ENCODE measurements around the gene HOXC9.

DNA sequence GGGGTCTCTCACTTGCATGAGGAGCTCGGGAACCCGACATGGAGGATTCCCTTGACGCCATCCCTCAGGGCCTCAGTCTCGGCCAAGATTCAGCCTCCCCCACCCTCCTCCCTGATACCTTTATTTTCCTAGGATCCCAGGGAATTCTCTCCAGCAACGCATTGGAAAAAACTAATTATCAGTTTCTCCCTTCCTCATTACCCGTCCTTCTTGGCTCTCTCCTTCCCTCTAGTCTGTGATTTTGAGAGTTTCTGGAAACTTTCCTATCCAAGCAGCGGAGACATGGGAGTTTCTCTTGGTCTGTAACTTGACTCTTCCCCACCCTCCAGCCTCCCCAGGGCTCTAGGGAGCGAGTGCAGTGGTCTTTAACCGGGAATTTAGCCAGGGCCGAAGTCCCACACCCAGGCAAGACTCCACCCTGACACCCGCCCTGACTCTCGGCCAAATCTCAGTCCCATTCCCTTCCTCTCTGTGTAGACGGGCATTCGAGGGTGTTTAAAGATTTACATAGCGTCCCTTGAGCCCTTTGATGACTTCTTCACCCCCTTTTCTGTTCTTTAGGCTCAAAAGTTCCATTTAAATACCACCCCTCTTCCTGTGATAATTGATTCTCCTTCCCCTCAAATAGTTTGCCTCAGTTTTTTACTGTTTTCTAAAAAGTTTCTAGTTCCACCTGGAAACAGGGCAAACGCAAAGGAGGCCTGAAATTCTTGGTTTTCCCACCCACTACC is 39.6 kb downstream of the HOXC9 start:
- TF ChIP-seq, protein P1, sequence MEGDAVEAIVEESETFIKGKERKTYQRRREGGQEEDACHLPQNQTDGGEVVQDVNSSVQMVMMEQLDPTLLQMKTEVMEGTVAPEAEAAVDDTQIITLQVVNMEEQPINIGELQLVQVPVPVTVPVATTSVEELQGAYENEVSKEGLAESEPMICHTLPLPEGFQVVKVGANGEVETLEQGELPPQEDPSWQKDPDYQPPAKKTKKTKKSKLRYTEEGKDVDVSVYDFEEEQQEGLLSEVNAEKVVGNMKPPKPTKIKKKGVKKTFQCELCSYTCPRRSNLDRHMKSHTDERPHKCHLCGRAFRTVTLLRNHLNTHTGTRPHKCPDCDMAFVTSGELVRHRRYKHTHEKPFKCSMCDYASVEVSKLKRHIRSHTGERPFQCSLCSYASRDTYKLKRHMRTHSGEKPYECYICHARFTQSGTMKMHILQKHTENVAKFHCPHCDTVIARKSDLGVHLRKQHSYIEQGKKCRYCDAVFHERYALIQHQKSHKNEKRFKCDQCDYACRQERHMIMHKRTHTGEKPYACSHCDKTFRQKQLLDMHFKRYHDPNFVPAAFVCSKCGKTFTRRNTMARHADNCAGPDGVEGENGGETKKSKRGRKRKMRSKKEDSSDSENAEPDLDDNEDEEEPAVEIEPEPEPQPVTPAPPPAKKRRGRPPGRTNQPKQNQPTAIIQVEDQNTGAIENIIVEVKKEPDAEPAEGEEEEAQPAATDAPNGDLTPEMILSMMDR (IDR thresholded peaks at IDR 0.05): no peak
- TF ChIP-seq RCOR1 (IDR thresholded peaks at IDR 0.05; ENCODE audit: low read length) (no peak), EP300 (IDR thresholded peaks at IDR 0.05; ENCODE audit: borderline replicate concordance in 1 of 2, low read depth in 1 of 2, low read length in 1 of 2) (no peak), POLR2AphosphoS5 (IDR thresholded peaks at IDR 0.05; ENCODE audit: low read depth, low read length) (no peak)
- TF ChIP-seq, protein P2, sequence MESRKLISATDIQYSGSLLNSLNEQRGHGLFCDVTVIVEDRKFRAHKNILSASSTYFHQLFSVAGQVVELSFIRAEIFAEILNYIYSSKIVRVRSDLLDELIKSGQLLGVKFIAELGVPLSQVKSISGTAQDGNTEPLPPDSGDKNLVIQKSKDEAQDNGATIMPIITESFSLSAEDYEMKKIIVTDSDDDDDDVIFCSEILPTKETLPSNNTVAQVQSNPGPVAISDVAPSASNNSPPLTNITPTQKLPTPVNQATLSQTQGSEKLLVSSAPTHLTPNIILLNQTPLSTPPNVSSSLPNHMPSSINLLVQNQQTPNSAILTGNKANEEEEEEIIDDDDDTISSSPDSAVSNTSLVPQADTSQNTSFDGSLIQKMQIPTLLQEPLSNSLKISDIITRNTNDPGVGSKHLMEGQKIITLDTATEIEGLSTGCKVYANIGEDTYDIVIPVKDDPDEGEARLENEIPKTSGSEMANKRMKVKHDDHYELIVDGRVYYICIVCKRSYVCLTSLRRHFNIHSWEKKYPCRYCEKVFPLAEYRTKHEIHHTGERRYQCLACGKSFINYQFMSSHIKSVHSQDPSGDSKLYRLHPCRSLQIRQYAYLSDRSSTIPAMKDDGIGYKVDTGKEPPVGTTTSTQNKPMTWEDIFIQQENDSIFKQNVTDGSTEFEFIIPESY (IDR thresholded peaks at IDR 0.05; ENCODE audit: borderline replicate concordance, low read depth): no peak
- TF ChIP-seq, protein P3, sequence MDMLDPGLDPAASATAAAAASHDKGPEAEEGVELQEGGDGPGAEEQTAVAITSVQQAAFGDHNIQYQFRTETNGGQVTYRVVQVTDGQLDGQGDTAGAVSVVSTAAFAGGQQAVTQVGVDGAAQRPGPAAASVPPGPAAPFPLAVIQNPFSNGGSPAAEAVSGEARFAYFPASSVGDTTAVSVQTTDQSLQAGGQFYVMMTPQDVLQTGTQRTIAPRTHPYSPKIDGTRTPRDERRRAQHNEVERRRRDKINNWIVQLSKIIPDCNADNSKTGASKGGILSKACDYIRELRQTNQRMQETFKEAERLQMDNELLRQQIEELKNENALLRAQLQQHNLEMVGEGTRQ (IDR thresholded peaks at IDR 0.05; ENCODE audit: borderline replicate concordance, low read depth, low read length): no peak

Measured in SK-N-SH (cell line).